ENCODE results near the gene TSGA10. TPM values are rescaled to one million over a fixed set of nuclear protein-coding genes. Genes with fewer than 3 reads are reported as not detected.

The TSGA10 gene
- total and polyA plus RNA-seq, 2 experiments from 2014 or later: 6.4 to 24.2 TPM

- Mint-ChIP-seq H3K4me3 (no peak overlapping the region), H3K36me3 (ENCODE audit: low read depth) (no peaks in the 10 kb centered on the region), H3K9me3 (no peaks in the 10 kb centered on the region), H3K27ac (no peak overlapping the region), H3K4me1 (no peaks in the 10 kb centered on the region), H3K27me3 (ENCODE audit: insufficient read depth, low read depth, poor library complexity) (peaks cover 3% of the 10 kb centered on the region)
- no peak for ATAC-seq
- TF ChIP-seq ZNF114 (CRISPR knock-in tag; IDR thresholded peaks at IDR 0.05): no peak
- TF ChIP-seq, protein P1, sequence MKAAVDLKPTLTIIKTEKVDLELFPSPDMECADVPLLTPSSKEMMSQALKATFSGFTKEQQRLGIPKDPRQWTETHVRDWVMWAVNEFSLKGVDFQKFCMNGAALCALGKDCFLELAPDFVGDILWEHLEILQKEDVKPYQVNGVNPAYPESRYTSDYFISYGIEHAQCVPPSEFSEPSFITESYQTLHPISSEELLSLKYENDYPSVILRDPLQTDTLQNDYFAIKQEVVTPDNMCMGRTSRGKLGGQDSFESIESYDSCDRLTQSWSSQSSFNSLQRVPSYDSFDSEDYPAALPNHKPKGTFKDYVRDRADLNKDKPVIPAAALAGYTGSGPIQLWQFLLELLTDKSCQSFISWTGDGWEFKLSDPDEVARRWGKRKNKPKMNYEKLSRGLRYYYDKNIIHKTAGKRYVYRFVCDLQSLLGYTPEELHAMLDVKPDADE (IDR thresholded peaks at IDR 0.05): no peak
- TF ChIP-seq STAT1 (IDR thresholded peaks at IDR 0.05; ENCODE audit: unreplicated experiment): no peak
- no peak for TF ChIP-seq JUNB (IDR thresholded peaks at IDR 0.05; ENCODE audit: unreplicated experiment)
- TF ChIP-seq POLR2AphosphoS5 (IDR thresholded peaks at IDR 0.05; ENCODE audit: low read depth): no peak
- TF ChIP-seq NANOG (IDR thresholded peaks at IDR 0.05; ENCODE audit: borderline replicate concordance): no peak
- TF ChIP-seq, protein P2, sequence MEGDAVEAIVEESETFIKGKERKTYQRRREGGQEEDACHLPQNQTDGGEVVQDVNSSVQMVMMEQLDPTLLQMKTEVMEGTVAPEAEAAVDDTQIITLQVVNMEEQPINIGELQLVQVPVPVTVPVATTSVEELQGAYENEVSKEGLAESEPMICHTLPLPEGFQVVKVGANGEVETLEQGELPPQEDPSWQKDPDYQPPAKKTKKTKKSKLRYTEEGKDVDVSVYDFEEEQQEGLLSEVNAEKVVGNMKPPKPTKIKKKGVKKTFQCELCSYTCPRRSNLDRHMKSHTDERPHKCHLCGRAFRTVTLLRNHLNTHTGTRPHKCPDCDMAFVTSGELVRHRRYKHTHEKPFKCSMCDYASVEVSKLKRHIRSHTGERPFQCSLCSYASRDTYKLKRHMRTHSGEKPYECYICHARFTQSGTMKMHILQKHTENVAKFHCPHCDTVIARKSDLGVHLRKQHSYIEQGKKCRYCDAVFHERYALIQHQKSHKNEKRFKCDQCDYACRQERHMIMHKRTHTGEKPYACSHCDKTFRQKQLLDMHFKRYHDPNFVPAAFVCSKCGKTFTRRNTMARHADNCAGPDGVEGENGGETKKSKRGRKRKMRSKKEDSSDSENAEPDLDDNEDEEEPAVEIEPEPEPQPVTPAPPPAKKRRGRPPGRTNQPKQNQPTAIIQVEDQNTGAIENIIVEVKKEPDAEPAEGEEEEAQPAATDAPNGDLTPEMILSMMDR (conservative IDR thresholded peaks at IDR 0.05; ENCODE audit: low read depth in 2 of 2): no peak
- TF ChIP-seq EZH2phosphoT487 (IDR thresholded peaks at IDR 0.05; ENCODE audit: unreplicated experiment): no peak
- no peak for TF ChIP-seq ZNF462 (CRISPR knock-in tag; IDR thresholded peaks at IDR 0.05)
- H3K4me2 ChIP-seq: no peak overlapping the region
- H3K36me3 ChIP-seq (ENCODE audit: insufficient read depth): no peaks in the 10 kb centered on the region
- no peaks in the 10 kb centered on the region for H3F3A ChIP-seq (replicated peaks; ENCODE audit: low read depth)
- no peaks in the 10 kb centered on the region for H3K9me2 ChIP-seq (ENCODE audit: insufficient read depth)
- H3K27me3 ChIP-seq (ENCODE audit: insufficient read depth): no peaks in the 10 kb centered on the region
- H4K20me1 ChIP-seq (replicated peaks; ENCODE audit: insufficient read depth): no peaks in the 10 kb centered on the region
- H3K27ac ChIP-seq (ENCODE audit: low read depth): no peak overlapping the region
- H3K4me3 ChIP-seq: no peak overlapping the region
- DNase-seq (ENCODE audit: low spot score): peak; percentile 15
- no peak overlapping the region for H2AFZ ChIP-seq
- no peaks in the 10 kb centered on the region for H3K4me1 ChIP-seq (ENCODE audit: insufficient read depth)
- H3K79me2 ChIP-seq (replicated peaks; ENCODE audit: insufficient read depth): no peaks in the 10 kb centered on the region
Observed at GRCh38 chr2:99101697-99102096, 53.0 kb downstream of the TSGA10 start.

Data from GM23338 (cell line).